IMR-90 (cell line): ENCODE measurements around the gene CFAP119. TPM values are rescaled to one million over a fixed set of nuclear protein-coding genes. Genes with fewer than 3 reads are reported as not detected.
A peak's percentile ranks its signal among the peaks of the same experiment; 100 is the strongest.

Source experiments
- ATAC-seq: fragments of 200-7000 bp; cut with Tn5 transposase; 2 replicates; pipeline ENCODE4 v1.9.1; 2020; ENCODE audit warnings: low read depth, mild to moderate bottlenecking, moderate library complexity
- BruUV-seq: library from RNA; stranded (reverse); fragments of 400-500 nt; replicated peaks from 2 replicates; lab custom pipeline; 2021; lab: Mats Ljungman, UMichigan
- CTCF ChIA-PET: fragments of 300-600 bp; formaldehyde crosslinking; extraction: SDS; loops from one replicate; lab custom pipeline; 2021; ENCODE audit warnings: antibody characterized with exemption; lab: Yijun Ruan, JAX
- POLR2A ChIA-PET: fragments of 300-600 bp; sonication (Branson Sonifier 250); formaldehyde crosslinking; loops from one replicate; lab custom pipeline; 2022; ENCODE audit warnings: antibody characterized with exemption; ENCODE audit not compliant: unreplicated experiment; lab: Charles Lee
- DNase-seq: peaks from one replicate; pipeline ENCODE4 v3.0.0; 2013
- H2AFZ ChIP-seq: replicated peaks from 2 replicates; pipeline ENCODE3; 2013; ENCODE audit warnings: low read length, mild to moderate bottlenecking; ENCODE audit not compliant: poor library complexity
- H2AK5ac ChIP-seq: 2 replicates; pipeline ENCODE4 v1.6.1; 2013; ENCODE audit warnings: low read depth, low read length, inconsistent platforms
- H2AK9ac ChIP-seq: replicated peaks from 2 replicates; pipeline ENCODE3; 2013; ENCODE audit warnings: mild to moderate bottlenecking, low read depth, low read length, moderate library complexity; ENCODE audit not compliant: poor library complexity
- H2BK120ac ChIP-seq: 2 replicates; pipeline ENCODE4 v1.6.1; 2013; ENCODE audit warnings: low read depth, low read length, inconsistent platforms
- H2BK15ac ChIP-seq: 3 replicates; pipeline ENCODE4 v1.6.1; 2013; ENCODE audit warnings: low read depth, low read length, inconsistent platforms
- H2BK20ac ChIP-seq: 2 replicates; pipeline ENCODE4 v1.6.1; 2013; ENCODE audit warnings: low read depth, mild to moderate bottlenecking, inconsistent platforms, low read length, moderate library complexity
- H2BK5ac ChIP-seq: 2 replicates; pipeline ENCODE4 v1.6.1; 2013; ENCODE audit warnings: mild to moderate bottlenecking, low read depth, low read length, inconsistent platforms; ENCODE audit not compliant: poor library complexity, severe bottlenecking
- H3K14ac ChIP-seq: replicated peaks from 2 replicates; pipeline ENCODE4 v1.6.1; 2013; ENCODE audit warnings: low read depth, low read length, inconsistent platforms
- H3K18ac ChIP-seq: 2 replicates; pipeline ENCODE4 v1.6.1; 2013; ENCODE audit warnings: low read depth, low read length, control low read depth
- H3K23ac ChIP-seq: 2 replicates; pipeline ENCODE4 v1.6.1; 2013; ENCODE audit warnings: low read depth, low read length, inconsistent platforms
- H3K27ac ChIP-seq: 2 replicates; pipeline ENCODE4 v1.5.1; 2013; ENCODE audit warnings: mild to moderate bottlenecking, control low read depth, low read length; ENCODE audit not compliant: insufficient read depth
- H3K27me3 ChIP-seq: 2 replicates; pipeline ENCODE4 v1.6.1; 2013; ENCODE audit warnings: low read length; ENCODE audit not compliant: control insufficient read depth, insufficient read depth
- H3K36me3 ChIP-seq: 2 replicates; pipeline ENCODE4 v1.6.1; 2013; ENCODE audit warnings: low read length, mixed read lengths; ENCODE audit not compliant: control insufficient read depth, insufficient read depth
- H3K4ac ChIP-seq: 2 replicates; pipeline ENCODE4 v1.6.1; 2013; ENCODE audit warnings: low read depth, low read length, inconsistent platforms
- H3K4me1 ChIP-seq: 2 replicates; pipeline ENCODE4 v1.6.1; 2013; ENCODE audit warnings: low read length, mixed read lengths; ENCODE audit not compliant: control insufficient read depth, insufficient read depth
- H3K4me2 ChIP-seq: 2 replicates; pipeline ENCODE4 v1.6.1; 2013; ENCODE audit warnings: low read depth, mild to moderate bottlenecking, control low read depth, low read length, moderate library complexity
- H3K4me3 ChIP-seq: 2 replicates; pipeline ENCODE4 v1.5.1; 2013; ENCODE audit warnings: low read depth, mild to moderate bottlenecking, control low read depth, low read length, moderate library complexity; ENCODE audit not compliant: insufficient read depth
- H3K56ac ChIP-seq: 2 replicates; pipeline ENCODE4 v1.6.1; 2013; ENCODE audit warnings: low read length, inconsistent platforms; ENCODE audit not compliant: insufficient read depth; ENCODE audit errors: extremely low read depth
- H3K79me1 ChIP-seq, 2 experiments: 2 replicates each; pipeline ENCODE4 v1.6.1; 2013; ENCODE audit warnings: low read length in 2 of 2, inconsistent platforms in 1 of 2, low read depth in 1 of 2
- H3K9ac ChIP-seq: 2 replicates; pipeline ENCODE4 v1.6.1; 2013; ENCODE audit warnings: low read depth, low read length, control low read depth
- H3K9me1 ChIP-seq: 2 replicates; pipeline ENCODE4 v1.6.1; 2013; ENCODE audit warnings: low read length, inconsistent platforms; ENCODE audit not compliant: insufficient read depth
- H3K9me3 ChIP-seq: 2 replicates; pipeline ENCODE4 v1.6.1; 2013; ENCODE audit warnings: low read length; ENCODE audit not compliant: control insufficient read depth, insufficient read depth
- H4K20me1 ChIP-seq: 2 replicates; pipeline ENCODE4 v1.6.1; 2013; ENCODE audit warnings: low read length, inconsistent platforms; ENCODE audit not compliant: insufficient read depth
- H4K5ac ChIP-seq: 2 replicates; pipeline ENCODE4 v1.6.1; 2013; ENCODE audit warnings: mild to moderate bottlenecking, low read depth, low read length, control low read depth
- H4K8ac ChIP-seq, 2 experiments: 2 replicates each; pipeline ENCODE4 v1.6.1; 2013; ENCODE audit warnings: low read depth in 2 of 2, low read length in 2 of 2, control low read depth in 1 of 2, inconsistent platforms in 1 of 2
- H4K91ac ChIP-seq: 2 replicates; pipeline ENCODE4 v1.6.1; 2013; ENCODE audit warnings: low read depth, low read length, inconsistent platforms; ENCODE audit not compliant: insufficient read depth
- CTCF ChIP-seq: conservative IDR thresholded peaks from 2 replicates; pipeline ENCODE4 v1.5.1; 2012; ENCODE audit warnings: mild to moderate bottlenecking, low read depth, low read length, improper control_type of control experiment
- MAZ ChIP-seq: IDR thresholded peaks from 2 replicates; pipeline ENCODE4 v1.6.1; 2012; ENCODE audit warnings: low read depth, mild to moderate bottlenecking, low read length, improper control_type of control experiment, moderate library complexity, borderline replicate concordance
- NFE2L2 ChIP-seq: fragments of 150-350 bp; IDR thresholded peaks from 2 replicates; pipeline ENCODE4 v1.6.1; 2016; ENCODE audit warnings: low read depth, mild to moderate bottlenecking, low read length
- RAD21 ChIP-seq: IDR thresholded peaks from 2 replicates; pipeline ENCODE4 v1.6.1; 2012; ENCODE audit warnings: low read length, improper control_type of control experiment
- SMC3 ChIP-seq: fragments of 150-350 bp; IDR thresholded peaks from 2 replicates; pipeline ENCODE4 v1.6.1; 2016; ENCODE audit warnings: low read depth, mild to moderate bottlenecking, antibody characterized with exemption, low read length, moderate library complexity
- WGBS, 2 experiments: methylation state at CpG; one replicate each; pipeline versions ENCODE4 v1.1.5 to v1.1.7; 2013; ENCODE audit warnings: missing lambda C conversion rate in 2 of 2; ENCODE audit not compliant: insufficient read length in 1 of 2; ENCODE audit errors: extremely low coverage in 2 of 2; 5-methylcytosine and 5-hydroxymethylcytosine counted together
- dilution Hi-C: fragments of 300-500 bp; cut with HindIII; formaldehyde crosslinking; loops from one replicate; pipeline ENCODE4 v1.14.3; 2018; ENCODE audit warnings: low sequenced_read_pairs; ENCODE audit not compliant: unreplicated experiment
- in situ Hi-C: fragments of 300-500 bp; cut with MboI; formaldehyde crosslinking; loops from 3 replicates; pipeline ENCODE4 v1.14.3; 2019; ENCODE audit warnings: low sequenced_read_pairs, inconsistent platforms, mixed read lengths
- intact Hi-C: fragments of 100-400 bp; cut with micrococcal nuclease; formaldehyde crosslinking; loops from 2 replicates; pipeline ENCODE4 v1.10.0; 2022
- polyA plus RNA-seq, 3 experiments: library from polyadenylated mRNA; depleted of rRNA; stranded (reverse); fragments of >200 nt; gene quantifications; 2 replicates each; pipeline ENCODE4 v1.2.3, GENCODE V29; 2012; ENCODE audit warnings: low replicate concordance in 1 of 3
- total RNA-seq: library from RNA; depleted of rRNA; stranded (reverse); fragments of >200 nt; gene quantifications from 2 replicates; pipeline ENCODE4 v1.2.3, GENCODE V29; 2012

CFAP119 gene
- total and polyA plus RNA-seq, 2 of the 4 experiments (the other 2 are of a cell fraction): 0.90 to 7.6 TPM

GRCh38 chr16:30747331-30747730 lies 14.5 kb downstream of the CFAP119 start:
- no peak overlapping the region for H3K18ac ChIP-seq
- no peak overlapping the region for H3K4me3 ChIP-seq
- H3K14ac ChIP-seq: 0 out of 2 replicates have a peak overlapping the region, but pooled peaks have one; percentile 96
- no peak for TF ChIP-seq RAD21
- no peak for TF ChIP-seq MAZ
- no peak for TF ChIP-seq CTCF
- TF ChIP-seq SMC3: no peak
- no peak for TF ChIP-seq NFE2L2
- peak overlapping the region; percentile 96 for H4K5ac ChIP-seq
- no peaks in the 10 kb centered on the region for H3K9me3 ChIP-seq
- H2AFZ ChIP-seq: peak overlapping the region; percentile 92
- 0 out of 2 replicates have a peak overlapping the region, but pooled peaks have one; percentile 92 for H3K23ac ChIP-seq
- H3K4me2 ChIP-seq: peak overlapping the region; percentile 96
- H3K56ac ChIP-seq: 0 out of 2 replicates have a peak overlapping the region, but pooled peaks have one; percentile 34
- H3K4ac ChIP-seq: peak overlapping the region; percentile 95; the same call in 1 of the 2 replicates
- no peak overlapping the region for H3K9ac ChIP-seq
- H2BK15ac ChIP-seq: no peak overlapping the region
- peak overlapping the region; percentile 70 for H2AK9ac ChIP-seq
- no peaks in the 10 kb centered on the region for H3K27me3 ChIP-seq
- H2BK120ac ChIP-seq: no peak overlapping the region
- ChIA-PET CTCF (no interaction called here), POLR2A (no interaction called here)
- in situ Hi-C loops (no loop called here), intact Hi-C loops (no loop called here), dilution Hi-C loops (no loop called here)
- peaks cover 12% of the 10 kb centered on the region; the same call in 1 of the 2 replicates for H3K9me1 ChIP-seq
- peak overlapping the region; percentile 64; the same call in 1 of the 2 replicates for H3K27ac ChIP-seq
- H2AK5ac ChIP-seq: peak overlapping the region; percentile 51
- 47% methylated on average over 3 of the region's 3 CpGs; no CpG with 5 or more reads in 1 of the 2 experiments for WGBS, 2 experiments
- H4K91ac ChIP-seq: peak overlapping the region; percentile 82
- peaks cover 24 to 39% of the 10 kb centered on the region in 2 experiments for H3K79me1 ChIP-seq
- peak overlapping the region; percentile 94 to 98 for H4K8ac ChIP-seq
- peaks cover 18% of the 10 kb centered on the region; the same call in 1 of the 2 replicates for H3K36me3 ChIP-seq
- peak; percentile 35 for DNase-seq
- ATAC-seq: no peak
- BruUV-seq: no TSS peak
- peak overlapping the region; percentile 80 for H2BK5ac ChIP-seq
- no peak overlapping the region for H2BK20ac ChIP-seq
- no peaks in the 10 kb centered on the region; the same call in 1 of the 2 replicates for H4K20me1 ChIP-seq
- no peaks in the 10 kb centered on the region for H3K4me1 ChIP-seq
